Vagina (tissue), 2 donors: ENCODE data around the gene ETFRF1.

Experiments used
- POLR2A ChIP-seq, 2 donors: fragments of 450-650 bp; IDR thresholded peaks; one replicate each; pipeline ENCODE4 v1.6.1; 2017; ENCODE audit warnings: antibody characterized with exemption in 2 of 2, mild to moderate bottlenecking in 2 of 2, moderate library complexity in 2 of 2
- POLR2AphosphoS5 ChIP-seq, 2 donors: sonication (generic); formaldehyde crosslinking; IDR thresholded peaks; one replicate each; pipeline ENCODE4 v1.9.0; 2017; ENCODE audit warnings: antibody characterized with exemption in 2 of 2, mild to moderate bottlenecking in 2 of 2, low read depth in 1 of 2; ENCODE audit not compliant: insufficient read depth in 1 of 2
- TF ChIP-seq, protein P1 (sequence below), 3 experiments: fragments of 450-650 bp in 2 of 3; fragments of 200-600 bp in 1 of 3; sonication (generic) in 1 of 3; IDR thresholded peaks; one replicate each; pipeline ENCODE4 v1.5.1; 2017 to 2019; ENCODE audit warnings: antibody characterized with exemption in 3 of 3, mild to moderate bottlenecking in 2 of 3, moderate library complexity in 2 of 3

DNA sequence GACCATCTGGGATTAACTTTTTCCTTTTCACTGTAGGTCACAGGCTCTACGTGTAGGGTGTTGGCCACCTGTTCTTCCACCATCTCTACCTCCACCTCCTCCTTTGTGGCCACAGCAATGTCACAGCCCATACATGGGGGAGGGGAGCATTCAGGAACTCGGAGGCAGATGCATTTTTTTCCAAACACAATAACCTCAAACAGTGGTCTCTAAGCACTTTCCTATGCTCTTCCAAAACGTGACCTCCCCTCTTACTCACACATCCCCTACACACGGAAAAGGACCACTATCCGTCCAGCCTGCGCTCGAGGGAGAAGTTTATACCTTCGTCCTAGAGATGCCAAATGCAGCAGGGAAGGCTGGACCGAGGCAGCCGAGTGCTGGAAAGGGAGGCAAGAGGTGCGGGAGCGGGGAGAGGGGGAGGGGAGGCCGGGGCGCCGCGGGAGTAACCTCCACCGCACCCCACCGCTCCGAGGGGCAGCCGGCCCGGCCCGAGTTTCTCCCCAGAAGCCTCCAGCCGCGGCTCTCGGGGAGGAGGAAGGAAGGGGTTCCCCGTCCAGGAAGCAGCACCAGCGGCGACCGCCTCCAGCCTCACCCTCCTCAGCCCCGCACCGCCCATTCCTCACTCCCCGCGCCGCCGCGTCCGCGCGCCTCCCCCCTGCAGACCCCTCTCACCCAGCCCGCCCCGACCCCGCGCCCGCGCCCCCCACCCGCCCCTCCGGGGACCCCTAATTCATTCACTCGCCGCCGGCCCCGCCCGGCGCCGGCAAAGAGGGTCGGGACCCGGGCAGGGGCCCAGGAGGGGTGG lies 55.1 kb downstream of the ETFRF1 start:
- TF ChIP-seq, protein P1, sequence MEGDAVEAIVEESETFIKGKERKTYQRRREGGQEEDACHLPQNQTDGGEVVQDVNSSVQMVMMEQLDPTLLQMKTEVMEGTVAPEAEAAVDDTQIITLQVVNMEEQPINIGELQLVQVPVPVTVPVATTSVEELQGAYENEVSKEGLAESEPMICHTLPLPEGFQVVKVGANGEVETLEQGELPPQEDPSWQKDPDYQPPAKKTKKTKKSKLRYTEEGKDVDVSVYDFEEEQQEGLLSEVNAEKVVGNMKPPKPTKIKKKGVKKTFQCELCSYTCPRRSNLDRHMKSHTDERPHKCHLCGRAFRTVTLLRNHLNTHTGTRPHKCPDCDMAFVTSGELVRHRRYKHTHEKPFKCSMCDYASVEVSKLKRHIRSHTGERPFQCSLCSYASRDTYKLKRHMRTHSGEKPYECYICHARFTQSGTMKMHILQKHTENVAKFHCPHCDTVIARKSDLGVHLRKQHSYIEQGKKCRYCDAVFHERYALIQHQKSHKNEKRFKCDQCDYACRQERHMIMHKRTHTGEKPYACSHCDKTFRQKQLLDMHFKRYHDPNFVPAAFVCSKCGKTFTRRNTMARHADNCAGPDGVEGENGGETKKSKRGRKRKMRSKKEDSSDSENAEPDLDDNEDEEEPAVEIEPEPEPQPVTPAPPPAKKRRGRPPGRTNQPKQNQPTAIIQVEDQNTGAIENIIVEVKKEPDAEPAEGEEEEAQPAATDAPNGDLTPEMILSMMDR (IDR thresholded peaks at IDR 0.05) = no peak
- TF ChIP-seq POLR2A (IDR thresholded peaks at IDR 0.05) (no peak), POLR2AphosphoS5 (IDR thresholded peaks at IDR 0.05; ENCODE audit: insufficient read depth in 1 of 2, low read depth in 1 of 2) (no peak)
